OCI-LY7 (cell line): ENCODE data around the gene ZNF777.

Experiments used
- CTCF ChIP-seq: fragments of 200-600 bp; sonication (generic); conservative IDR thresholded peaks from 2 replicates; pipeline ENCODE4 v1.5.1; 2014; ENCODE audit warnings: mild to moderate bottlenecking, antibody characterized with exemption, low read length, moderate library complexity, mixed read lengths
- EZH2phosphoT487 ChIP-seq: fragments of 200-600 bp; sonication (generic); IDR thresholded peaks from 2 replicates; pipeline ENCODE4 v1.6.1; 2018; ENCODE audit warnings: low read depth, borderline replicate concordance, mild to moderate bottlenecking, mixed run types, antibody characterized with exemption, low read length, moderate library complexity, mixed read lengths

GRCh38 chr7:149422914-149423301, 38.0 kb downstream of the ZNF777 start:
- TF ChIP-seq CTCF (no peak), EZH2phosphoT487 (no peak)
